GM18502 (cell line): ENCODE data around the gene MRPL30.
"Not testable (repeated sequence)": the region's sequence is repeated elsewhere in the genome, so short reads cannot be mapped to it uniquely, and the experiment has no call there.

Experiments
- ATAC-seq: cut with Tn5 transposase; IDR thresholded peaks from one replicate; pipeline ENCODE4 v1.9.1; 2021; ENCODE audit warnings: mild to moderate bottlenecking; ENCODE audit not compliant: unreplicated experiment, poor library complexity

The MRPL30 gene

DNA sequence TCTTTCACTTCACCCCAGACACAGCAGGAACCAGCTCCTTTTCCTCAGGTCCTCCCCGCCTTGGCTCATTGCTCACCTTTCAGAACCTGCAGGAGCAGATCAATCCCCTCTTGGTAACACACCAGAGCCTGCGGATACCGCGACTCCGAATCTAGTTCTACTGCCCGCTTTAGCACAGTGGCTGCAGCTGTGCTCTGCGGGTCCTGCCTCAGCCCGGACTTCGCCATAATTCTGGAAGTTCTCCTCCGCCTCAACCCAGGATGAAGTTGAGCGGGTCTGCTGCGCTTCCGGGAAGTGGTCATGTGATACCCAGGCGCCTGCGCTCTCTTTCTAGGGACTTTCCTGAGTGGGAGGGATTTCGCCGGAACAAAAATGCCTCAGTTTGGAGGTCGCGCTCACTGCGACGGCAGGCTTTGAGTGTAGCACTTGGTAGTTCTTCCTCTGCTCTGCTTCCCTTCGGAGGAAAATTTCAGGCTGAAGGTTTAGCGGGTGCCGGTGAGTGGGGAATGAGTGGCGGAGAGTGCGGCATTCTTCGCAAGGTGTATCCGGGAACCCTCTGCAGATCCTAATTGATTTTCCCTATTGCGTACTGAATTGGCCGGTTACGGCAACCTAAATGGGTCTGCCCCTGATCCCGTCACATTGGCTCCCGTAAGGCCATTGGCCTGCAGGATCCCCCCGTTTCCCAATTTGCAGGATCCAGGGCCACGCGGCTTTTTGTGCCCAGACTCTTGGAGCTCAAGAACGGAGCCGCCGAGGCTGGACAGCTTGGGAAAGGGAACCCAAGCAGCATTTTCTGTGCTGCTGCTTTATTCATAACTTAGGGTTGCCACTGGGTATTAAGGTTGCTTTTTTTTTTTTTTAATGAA, at the start of gene MRPL30, which contains the start of gene MITD1:
Gene MRPL30 (plus strand): TSS at position 430 of the 869 bp plus-strand sequence. CDS start 5,020 bp downstream, outside the sequence.
Gene MITD1 (minus strand): TSS at position 304 of the 869 bp plus-strand sequence. CDS start 77 bp downstream, at position 227.
- ATAC-seq = peak; percentile 93

DNA sequence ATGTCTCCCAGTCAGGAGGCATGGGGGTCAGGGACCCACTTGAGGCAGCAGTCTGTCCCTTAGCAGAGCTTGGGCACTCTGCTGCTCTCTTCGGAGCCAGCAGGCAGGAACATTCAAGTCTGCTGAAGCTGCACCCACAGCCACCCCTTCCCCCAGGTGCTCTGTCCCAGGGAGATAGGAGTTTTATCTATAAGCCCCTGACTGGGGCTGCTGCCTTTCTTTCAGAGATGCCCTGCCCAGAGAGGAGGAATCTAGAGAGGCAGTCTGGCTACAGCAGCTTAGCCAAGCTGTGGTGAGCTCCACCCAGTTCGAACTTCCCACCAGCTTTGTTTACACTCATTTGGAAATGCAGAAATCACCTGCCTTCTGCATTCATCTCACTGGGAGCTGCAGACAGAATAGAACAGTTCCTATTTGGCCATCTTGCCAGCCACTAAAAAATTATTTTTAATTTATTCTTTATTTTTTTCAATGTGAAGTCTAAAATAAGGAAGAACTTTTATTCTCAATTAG, 45.9 kb upstream of the MRPL30 start:
- ATAC-seq = not testable (repeated sequence)

DNA sequence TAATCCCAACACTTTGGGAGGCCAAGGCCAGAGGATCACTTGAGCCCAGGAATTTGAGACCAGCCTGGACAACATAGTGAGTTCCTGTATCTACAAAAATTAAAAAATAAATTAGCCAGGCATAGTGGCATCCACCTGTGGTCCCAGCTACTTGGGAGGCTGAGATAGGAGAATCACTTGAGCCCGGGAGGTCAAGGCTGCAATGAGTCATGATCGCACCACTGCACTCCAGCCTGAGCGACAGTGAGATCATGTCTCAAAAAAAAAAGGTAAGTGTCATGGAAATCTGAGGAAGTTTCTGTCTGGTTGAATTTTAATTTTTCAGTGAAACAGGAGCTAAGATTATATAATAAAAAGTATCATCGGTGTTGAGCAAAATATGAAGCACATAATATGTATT, 42.0 kb upstream of the MRPL30 start:
- no peak for ATAC-seq

- no peak for ATAC-seq
Measured at GRCh38 chr2:99140056-99140859, 40.7 kb upstream of the MRPL30 start.

- peak; percentile 29 for ATAC-seq
Measured at GRCh38 chr2:99140860-99141109, 40.2 kb upstream of the MRPL30 start.

DNA sequence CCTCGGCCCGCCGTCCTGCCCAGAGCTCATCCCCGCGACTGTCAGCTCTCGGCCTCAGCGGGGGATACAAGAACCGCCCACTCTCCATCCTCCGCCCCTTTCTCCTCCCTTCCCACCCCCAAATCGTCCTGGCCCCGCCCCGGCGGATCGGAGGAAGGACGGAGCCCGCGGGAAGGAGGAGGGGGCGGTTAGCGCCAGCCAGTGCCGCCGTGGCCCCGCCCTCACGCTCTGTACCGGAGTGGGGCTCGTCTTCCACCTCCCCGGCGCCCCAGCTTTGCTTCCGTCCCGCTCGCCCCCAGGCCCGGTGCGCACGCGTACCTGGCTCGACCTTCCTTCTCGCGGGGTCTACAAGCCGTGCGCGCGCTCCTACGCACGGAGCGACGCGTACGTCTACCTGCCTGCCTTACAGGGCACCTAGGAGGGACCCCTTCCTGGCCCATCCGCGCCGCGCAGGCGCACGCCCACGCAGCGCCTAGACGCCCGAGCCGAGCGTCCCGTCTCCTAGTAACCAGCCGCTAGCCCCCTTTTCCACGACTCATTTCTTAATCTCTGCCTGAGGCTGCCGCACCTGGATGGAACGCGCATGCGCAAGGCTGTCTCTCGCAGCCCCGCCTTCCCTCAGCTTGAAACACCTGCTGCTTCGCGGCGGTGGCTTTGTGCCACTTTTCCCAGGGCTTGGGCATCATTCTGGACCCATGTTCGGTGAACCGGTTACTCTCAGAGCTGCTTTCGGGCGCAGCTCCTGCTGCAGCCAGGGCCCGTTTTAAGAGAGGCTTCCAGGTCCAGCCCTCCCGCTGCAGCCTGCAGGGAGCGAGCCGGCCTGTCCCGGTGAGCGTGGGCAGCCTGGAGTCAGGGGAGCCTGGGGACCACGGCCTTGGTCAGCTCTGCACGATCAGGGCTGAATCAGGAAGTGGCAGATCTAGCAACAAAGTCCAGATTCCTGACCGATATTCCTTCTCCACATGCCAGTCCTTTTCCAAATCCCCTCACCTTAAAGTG, 39.6 kb upstream of the MRPL30 start, which contains the start of gene C2orf15:
Gene C2orf15 (plus strand): TSS at position 598 of the 999 bp plus-strand sequence. CDS start 8,852 bp downstream, outside the sequence.
- ATAC-seq = peak; percentile 91

- no peak for ATAC-seq
Measured at GRCh38 chr2:99150706-99151105, 30.3 kb upstream of the MRPL30 start.

DNA sequence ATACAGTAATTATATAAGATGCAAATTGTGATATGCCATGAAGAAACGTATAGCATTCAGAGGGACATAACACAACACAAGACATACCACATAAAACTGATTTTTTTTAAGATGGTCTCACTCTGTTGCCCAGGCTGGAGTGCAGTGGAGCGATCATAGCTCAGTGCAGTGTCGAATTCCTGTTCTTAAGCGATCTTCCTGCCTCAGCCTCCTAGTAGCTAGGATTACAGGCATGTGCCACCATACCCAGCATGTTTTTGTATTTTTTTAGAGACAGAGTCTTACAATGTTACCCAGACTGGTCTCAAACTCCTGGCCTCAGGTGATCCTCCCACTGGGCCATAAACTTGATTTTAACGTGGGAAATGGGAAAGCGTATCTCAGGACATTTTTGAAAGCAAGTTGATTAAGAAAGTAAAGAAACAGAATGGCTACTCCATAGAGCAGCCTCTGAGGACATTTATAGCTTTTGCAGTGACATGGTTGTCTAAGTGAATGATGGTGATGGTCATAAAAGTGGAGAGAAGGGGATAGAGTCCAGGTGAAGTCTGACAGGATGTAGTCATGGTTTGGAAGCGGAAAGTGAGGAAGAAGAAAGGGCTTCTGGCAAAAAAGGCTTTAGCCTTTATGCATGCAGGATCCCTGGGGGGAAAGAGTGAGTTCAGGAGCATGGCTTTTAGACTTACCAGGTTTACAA, 28.6 kb upstream of the MRPL30 start:
- no peak for ATAC-seq

- ATAC-seq = no peak
Measured at GRCh38 chr2:99153921-99154604, 26.9 kb upstream of the MRPL30 start.

GRCh38 chr2:99154643-99155536, 26.1 kb upstream of the MRPL30 start, which contains the start of the genes LIPT1 and TSGA10:
LIPT1 (plus strand) TSS chr2:99154967; CDS start chr2:99161958, 6,991 bp downstream.
TSGA10 (minus strand) TSS chr2:99154942; CDS start chr2:99109439, 45,503 bp downstream.
- ATAC-seq = peak; percentile 97

GRCh38 chr2:99156891-99157290, 24.1 kb upstream of the MRPL30 start:
- ATAC-seq = no peak

DNA sequence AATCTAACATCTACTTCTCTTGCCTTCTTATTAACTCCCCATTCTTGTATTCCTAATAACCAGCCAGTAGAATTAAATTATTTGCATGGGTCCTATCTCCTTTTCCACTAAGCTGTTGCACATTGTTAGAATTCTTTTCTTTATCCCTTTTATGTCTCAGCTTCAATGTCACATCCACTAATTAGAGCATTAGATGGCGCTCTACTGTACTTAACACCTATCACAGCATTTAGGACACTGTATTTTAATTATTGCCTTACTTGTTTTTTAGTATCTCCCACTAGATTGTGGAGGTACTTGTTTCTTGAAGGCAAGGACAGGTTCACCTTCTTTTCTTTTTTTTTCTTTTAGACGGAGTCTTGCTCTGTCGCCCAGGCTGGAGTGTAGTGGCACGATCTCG, 22.4 kb upstream of the MRPL30 start:
- ATAC-seq = no peak

DNA sequence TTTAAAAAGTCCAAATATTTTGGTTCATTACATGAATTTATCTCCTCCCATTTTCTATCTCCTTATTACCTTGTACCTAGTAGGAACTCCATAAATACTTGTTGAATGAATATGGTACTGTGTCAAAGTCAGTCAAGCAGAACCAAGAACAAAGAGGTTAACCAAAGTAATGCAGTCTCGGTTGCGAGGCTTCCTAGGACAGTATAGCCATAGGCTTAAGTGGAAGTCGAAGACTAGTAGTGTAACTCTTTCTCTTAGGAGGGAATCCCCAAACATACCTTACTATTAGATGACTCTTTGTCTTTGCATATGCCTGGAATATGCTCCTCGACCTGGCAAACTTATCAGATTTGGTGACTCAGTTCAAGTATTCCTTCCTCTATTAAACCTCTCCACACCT, 21.4 kb upstream of the MRPL30 start:
- no peak for ATAC-seq

DNA sequence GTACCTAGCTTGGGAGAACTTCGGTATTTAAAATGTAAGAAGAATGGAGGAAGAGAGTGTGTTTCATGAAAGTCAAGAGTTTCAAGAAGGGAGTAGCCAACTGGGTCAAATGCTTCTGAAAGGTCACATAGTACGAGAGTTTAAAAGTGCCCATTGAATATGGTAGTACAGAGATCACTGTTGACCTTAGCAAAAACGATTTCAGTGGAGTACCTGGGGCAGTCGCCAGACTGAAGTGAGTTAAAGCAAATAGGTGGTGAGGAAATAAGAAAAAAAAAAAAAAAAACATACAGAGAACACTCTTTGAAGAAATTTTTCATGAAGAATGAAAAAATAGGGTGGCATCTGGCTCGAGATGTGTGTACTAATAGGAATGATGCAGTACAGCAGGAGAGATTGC, 14.8 kb upstream of the MRPL30 start:
- ATAC-seq = no peak

- ATAC-seq = no peak
Measured at GRCh38 chr2:99169534-99169933, 11.4 kb upstream of the MRPL30 start.

GRCh38 chr2:99171377-99172140, 9.4 kb upstream of the MRPL30 start:
- no peak for ATAC-seq

DNA sequence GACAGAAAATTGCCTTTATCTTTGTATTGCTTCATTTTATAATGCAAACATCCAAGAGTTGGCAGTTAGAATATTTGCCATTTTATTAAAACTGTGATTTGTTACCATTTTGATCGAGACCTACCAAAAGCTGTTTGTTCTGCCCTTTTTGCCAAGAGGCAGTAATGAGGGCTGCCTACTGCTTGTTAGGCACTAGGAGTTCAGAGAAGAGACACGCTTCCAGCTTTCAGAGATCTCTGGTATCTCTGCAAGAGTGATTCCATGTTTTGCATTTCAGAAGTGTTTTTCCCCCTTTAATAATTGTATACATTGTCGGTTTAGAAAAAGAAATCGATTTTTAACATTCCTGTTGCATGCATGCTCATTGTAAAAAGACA, 628 bp downstream of the MRPL30 start:
- no peak for ATAC-seq
